A673 (cell line): ENCODE results near the gene RPS29. TPM values are rescaled to one million over a fixed set of nuclear protein-coding genes. Genes with fewer than 3 reads are reported as not detected.

Experiments
- BruUV-seq: library from RNA; stranded (reverse); fragments of 400-500 nt; replicated peaks from 2 replicates; lab custom pipeline; 2021; lab: Mats Ljungman, UMichigan
- CTCF ChIA-PET: fragments of 300-600 bp; sonication (Branson Sonifier 250); formaldehyde crosslinking; loops from one replicate; lab custom pipeline; 2022; ENCODE audit warnings: antibody characterized with exemption; lab: Charles Lee
- POLR2A ChIA-PET: fragments of 300-600 bp; sonication (Branson Sonifier 250); formaldehyde crosslinking; loops from one replicate; lab custom pipeline; 2022; ENCODE audit warnings: antibody characterized with exemption; ENCODE audit not compliant: low non-redundant PET; lab: Charles Lee
- DNase-seq: peaks from one replicate; pipeline ENCODE4 v3.0.0-alpha.2; 2015; ENCODE audit warnings: low spot score
- H3K27ac ChIP-seq: fragments of 200-600 bp; sonication (generic); 2 replicates; pipeline ENCODE4 v1.5.1; 2016; ENCODE audit warnings: mixed run types, low read depth, mild to moderate bottlenecking, mixed read lengths, antibody characterized with exemption, low read length; ENCODE audit not compliant: poor library complexity, severe bottlenecking
- H3K27me3 ChIP-seq: fragments of 200-600 bp; sonication (generic); replicated peaks from 2 replicates; pipeline ENCODE4 v1.6.1; 2017; ENCODE audit warnings: mixed run types, low read depth, mild to moderate bottlenecking, mixed read lengths, antibody characterized with exemption, low read length; ENCODE audit not compliant: insufficient read depth, poor library complexity
- H3K36me3 ChIP-seq: fragments of 200-600 bp; sonication (generic); 2 replicates; pipeline ENCODE4 v1.6.1; 2016; ENCODE audit warnings: mixed run types, mild to moderate bottlenecking, mixed read lengths, antibody characterized with exemption, low read length; ENCODE audit not compliant: insufficient read depth, poor library complexity, severe bottlenecking
- H3K4me1 ChIP-seq: fragments of 200-600 bp; sonication (generic); 2 replicates; pipeline ENCODE4 v1.6.1; 2017; ENCODE audit warnings: mixed run types, mild to moderate bottlenecking, mixed read lengths, antibody characterized with exemption, low read length; ENCODE audit not compliant: insufficient read depth, poor library complexity, severe bottlenecking
- H3K4me3 ChIP-seq: fragments of 200-600 bp; sonication (generic); 2 replicates; pipeline ENCODE4 v1.5.1; 2016; ENCODE audit warnings: low read depth, mixed run types, mild to moderate bottlenecking, mixed read lengths, low read length; ENCODE audit not compliant: poor library complexity, severe bottlenecking
- H3K9me3 ChIP-seq: fragments of 200-600 bp; sonication (generic); 2 replicates; pipeline ENCODE4 v1.6.1; 2016; ENCODE audit warnings: mixed run types, low read depth, mild to moderate bottlenecking, mixed read lengths, antibody characterized with exemption, low read length; ENCODE audit not compliant: poor library complexity, severe bottlenecking
- CTCF ChIP-seq: fragments of 300-800, 200-600 bp; sonication (generic); conservative IDR thresholded peaks from 2 replicates; pipeline ENCODE4 v1.5.1; 2017; ENCODE audit warnings: low read depth, mild to moderate bottlenecking, antibody characterized with exemption, low read length, moderate library complexity, mixed read lengths
- EZH2 ChIP-seq: fragments of 200-600 bp; sonication (generic); IDR thresholded peaks from 2 replicates; pipeline ENCODE4 v1.6.1; 2017; ENCODE audit warnings: borderline replicate concordance, low read depth, mild to moderate bottlenecking, mixed read lengths, antibody characterized with exemption, low read length; ENCODE audit not compliant: poor library complexity, severe bottlenecking
- intact Hi-C: fragments of 100-400 bp; cut with micrococcal nuclease; formaldehyde crosslinking; loops from one replicate; pipeline ENCODE4 v1.10.0; 2022; ENCODE audit not compliant: unreplicated experiment
- total RNA-seq: library from RNA; stranded (reverse); gene quantifications from 2 replicates; pipeline ENCODE4 v1.2.3, GENCODE V29; 2021

RPS29 gene
- total RNA-seq, 1 experiment from 2014 or later: 1,002 TPM

GRCh38 chr14:49612251-49612650 is 26.1 kb upstream of the RPS29 start:
- Histone ChIP-seq H3K27me3 (no peaks in the 10 kb centered on the region), H3K4me3 (no peak overlapping the region), H3K36me3 (peaks cover 34% of the 10 kb centered on the region), H3K27ac (no peak overlapping the region), H3K9me3 (no peaks in the 10 kb centered on the region), H3K4me1 (no peaks in the 10 kb centered on the region)
- DNase-seq: no peak
- ChIA-PET CTCF (no interaction called here), POLR2A (no interaction called here)
- BruUV-seq: no TSS peak
- TF ChIP-seq CTCF (no peak), EZH2 (no peak)
- intact Hi-C loops: no loop called here

DNA sequence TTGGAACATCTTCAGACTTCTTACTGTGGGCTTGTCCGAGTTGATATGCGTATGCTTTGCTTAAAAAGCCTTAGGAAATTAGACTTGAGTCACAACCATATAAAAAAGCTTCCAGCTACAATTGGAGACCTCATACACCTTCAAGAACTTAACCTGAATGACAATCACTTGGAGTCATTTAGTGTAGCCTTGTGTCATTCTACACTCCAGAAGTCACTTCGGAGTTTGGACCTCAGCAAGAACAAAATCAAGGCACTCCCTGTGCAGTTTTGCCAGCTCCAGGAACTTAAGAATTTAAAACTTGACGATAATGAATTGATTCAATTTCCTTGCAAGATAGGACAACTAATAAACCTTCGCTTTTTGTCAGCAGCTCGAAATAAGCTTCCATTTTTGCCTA is 21.4 kb upstream of the RPS29 start:
- CTCF ChIA-PET: no interaction called here
- no peak overlapping the region for H3K27ac ChIP-seq
- H3K27me3 ChIP-seq: no peaks in the 10 kb centered on the region
- intact Hi-C loops: no loop called here
- H3K4me1 ChIP-seq: no peaks in the 10 kb centered on the region
- no peak for TF ChIP-seq EZH2
- no peak for TF ChIP-seq CTCF
- no peak overlapping the region for H3K4me3 ChIP-seq
- no TSS peak for BruUV-seq
- POLR2A ChIA-PET: no interaction called here
- no peaks in the 10 kb centered on the region for H3K9me3 ChIP-seq
- no peak for DNase-seq
- peaks cover 30% of the 10 kb centered on the region for H3K36me3 ChIP-seq

DNA sequence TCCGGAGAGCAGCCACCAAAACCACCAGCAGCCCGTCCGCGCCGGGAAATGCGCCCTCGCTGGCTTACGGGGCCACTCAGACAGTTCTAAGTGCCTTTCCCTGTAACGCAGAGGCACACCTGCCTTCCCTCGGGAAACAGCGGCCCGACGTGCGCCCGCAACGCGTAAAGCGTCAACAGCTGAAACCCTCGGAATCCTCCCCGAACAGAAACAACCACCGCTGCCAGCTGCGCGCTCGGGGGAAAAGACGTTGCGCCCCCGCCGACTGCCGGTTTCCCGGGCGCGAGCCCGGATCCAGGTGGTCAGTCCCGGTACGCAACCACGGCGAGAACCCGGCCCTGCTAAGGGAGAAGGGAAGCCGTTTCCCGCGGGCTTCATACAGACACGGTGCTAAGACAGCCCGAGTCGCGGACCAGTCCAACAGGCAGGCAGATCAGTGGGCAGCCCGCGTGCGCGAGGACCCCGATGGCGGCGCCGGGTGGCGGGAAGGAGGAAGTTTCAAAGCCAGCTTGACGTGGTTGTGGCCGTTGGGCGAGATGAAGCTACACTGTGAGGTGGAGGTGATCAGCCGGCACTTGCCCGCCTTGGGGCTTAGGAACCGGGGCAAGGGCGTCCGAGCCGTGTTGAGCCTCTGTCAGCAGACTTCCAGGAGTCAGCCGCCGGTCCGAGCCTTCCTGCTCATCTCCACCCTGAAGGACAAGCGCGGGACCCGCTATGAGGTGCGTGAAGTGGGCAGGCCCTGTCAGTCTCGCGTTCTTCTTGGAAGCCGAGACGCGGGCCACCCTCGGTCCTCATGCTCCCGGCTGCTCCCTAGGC is 12.5 kb upstream of the RPS29 start, which contains the start of gene LRR1:
Gene LRR1 (plus strand): TSS at position 456 of the 816 bp plus-strand sequence. CDS start 81 bp downstream, at position 537.
- H3K27ac ChIP-seq: peak within 1 kb of the TSS; percentile 97
- no peak for TF ChIP-seq EZH2
- 0 out of 2 replicates have a peak, but pooled peaks have one; percentile 9 for TF ChIP-seq CTCF
- POLR2A ChIA-PET: interaction anchor here (0.6 kb wide), 1 partner anchor 19 kb away, joined by 5 read pairs; no protein-coding TSS in a partner anchor
- no TSS peak for BruUV-seq
- no peaks in the 10 kb centered on the region for H3K27me3 ChIP-seq
- H3K4me1 ChIP-seq: no peaks in the 10 kb centered on the region
- intact Hi-C loops: no loop called here
- DNase-seq: peak; percentile 86
- H3K9me3 ChIP-seq: no peaks in the 10 kb centered on the region
- H3K36me3 ChIP-seq: peaks cover 20% of the 10 kb centered on the region
- CTCF ChIA-PET: interaction anchor here (0.9 to 1.2 kb wide), 2 partner anchors 12 to 22 kb away, joined by 3 to 4 read pairs; partner anchors contain the start of genes MGAT2, RPL36AL and RPS29
- H3K4me3 ChIP-seq: peak within 1 kb of the TSS; percentile 95
